ENCODE measurements around the gene ALKBH1.
"Not testable (repeated sequence)": the region's sequence is repeated elsewhere in the genome, so short reads cannot be mapped to it uniquely, and the experiment has no call there.

ALKBH1 gene

GRCh38 chr14:77667331-77667730 lies 40.5 kb downstream of the ALKBH1 start:
- Histone ChIP-seq H3K9me3 (ENCODE audit: insufficient read depth, low read depth, low read length) (no peaks in the 10 kb centered on the region), H3K27ac (ENCODE audit: low read depth, low read length) (no peak overlapping the region), H3K36me3 (ENCODE audit: insufficient read depth, low read length) (peaks cover 5% of the 10 kb centered on the region; the same call in 1 of the 2 replicates), H3K4me3 (ENCODE audit: low read length) (no peak overlapping the region), H3K27me3 (ENCODE audit: insufficient read depth, low read length) (no peaks in the 10 kb centered on the region), H3K4me1 (ENCODE audit: insufficient read depth, low read length) (peaks cover under 1% of the 10 kb centered on the region; the same call in 1 of the 2 replicates), H3K9ac (ENCODE audit: low read depth, low read length) (no peak overlapping the region)

- Histone ChIP-seq H3K36me3 (ENCODE audit: insufficient read depth, low read length) (no peaks in the 10 kb centered on the region), H3K27me3 (ENCODE audit: insufficient read depth, low read length) (no peaks in the 10 kb centered on the region), H3K27ac (ENCODE audit: low read depth, low read length) (no peak overlapping the region), H3K4me1 (ENCODE audit: insufficient read depth, low read length) (peaks cover 13% of the 10 kb centered on the region), H3K9ac (ENCODE audit: low read depth, low read length) (no peak overlapping the region), H3K4me3 (ENCODE audit: low read length) (no peak overlapping the region), H3K9me3 (ENCODE audit: insufficient read depth, low read depth, low read length) (no peaks in the 10 kb centered on the region)
- WGBS = 79% methylated on average over 6 of the region's 6 CpGs
These were observed 44.5 kb downstream of the ALKBH1 start for GRCh38 chr14:77663293-77663692.

- 56% methylated on average over 7 of the region's 9 CpGs for WGBS
- not testable (repeated sequence) for H3K36me3 ChIP-seq (ENCODE audit: insufficient read depth, low read length); H3K27ac ChIP-seq (ENCODE audit: low read depth, low read length); H3K4me3 ChIP-seq (ENCODE audit: low read length); H3K27me3 ChIP-seq (ENCODE audit: insufficient read depth, low read length); H3K9me3 ChIP-seq (ENCODE audit: insufficient read depth, low read depth, low read length); H3K9ac ChIP-seq (ENCODE audit: low read depth, low read length)
- H3K4me1 ChIP-seq (ENCODE audit: insufficient read depth, low read length) = peaks cover 13% of the 10 kb centered on the region; the same call in 1 of the 2 replicates
These were observed 46.3 kb downstream of the ALKBH1 start for GRCh38 chr14:77661562-77661961.

GRCh38 chr14:77660754-77661153 lies 47.1 kb downstream of the ALKBH1 start:
- WGBS = 91% methylated on average over 7 of the region's 7 CpGs
- no peaks in the 10 kb centered on the region for H3K9me3 ChIP-seq (ENCODE audit: insufficient read depth, low read depth, low read length)
- no peak overlapping the region for H3K9ac ChIP-seq (ENCODE audit: low read depth, low read length)
- H3K27me3 ChIP-seq (ENCODE audit: insufficient read depth, low read length) = no peaks in the 10 kb centered on the region
- no peak overlapping the region for H3K27ac ChIP-seq (ENCODE audit: low read depth, low read length)
- H3K4me3 ChIP-seq (ENCODE audit: low read length) = no peak overlapping the region
- peaks cover 13% of the 10 kb centered on the region; the same call in 1 of the 2 replicates for H3K4me1 ChIP-seq (ENCODE audit: insufficient read depth, low read length)
- no peaks in the 10 kb centered on the region for H3K36me3 ChIP-seq (ENCODE audit: insufficient read depth, low read length)

- 97% methylated on average over 2 of the region's 2 CpGs for WGBS
- H3K36me3 ChIP-seq (ENCODE audit: insufficient read depth, low read length) = no peaks in the 10 kb centered on the region
- no peak overlapping the region for H3K9ac ChIP-seq (ENCODE audit: low read depth, low read length)
- no peaks in the 10 kb centered on the region for H3K9me3 ChIP-seq (ENCODE audit: insufficient read depth, low read depth, low read length)
- H3K27ac ChIP-seq (ENCODE audit: low read depth, low read length) = no peak overlapping the region
- no peak overlapping the region for H3K4me3 ChIP-seq (ENCODE audit: low read length)
- no peaks in the 10 kb centered on the region for H3K27me3 ChIP-seq (ENCODE audit: insufficient read depth, low read length)
- peaks cover 13% of the 10 kb centered on the region; the same call in 1 of the 2 replicates for H3K4me1 ChIP-seq (ENCODE audit: insufficient read depth, low read length)
These were observed 48.0 kb downstream of the ALKBH1 start for GRCh38 chr14:77659831-77660230.

GRCh38 chr14:77657280-77657679 lies 50.5 kb downstream of the ALKBH1 start:
- no peaks in the 10 kb centered on the region for H3K27me3 ChIP-seq (ENCODE audit: insufficient read depth, low read length)
- H3K9me3 ChIP-seq (ENCODE audit: insufficient read depth, low read depth, low read length) = no peaks in the 10 kb centered on the region
- no peaks in the 10 kb centered on the region for H3K36me3 ChIP-seq (ENCODE audit: insufficient read depth, low read length)
- H3K9ac ChIP-seq (ENCODE audit: low read depth, low read length) = no peak overlapping the region
- H3K27ac ChIP-seq (ENCODE audit: low read depth, low read length) = no peak overlapping the region
- WGBS = 94% methylated on average over 5 of the region's 5 CpGs
- peaks cover 12% of the 10 kb centered on the region; the same call in 1 of the 2 replicates for H3K4me1 ChIP-seq (ENCODE audit: insufficient read depth, low read length)
- no peak overlapping the region for H3K4me3 ChIP-seq (ENCODE audit: low read length)

- Histone ChIP-seq H3K9me3 (ENCODE audit: insufficient read depth, low read depth, low read length) (no peaks in the 10 kb centered on the region), H3K27me3 (ENCODE audit: insufficient read depth, low read length) (no peaks in the 10 kb centered on the region), H3K27ac (ENCODE audit: low read depth, low read length) (no peak overlapping the region; the same call in 1 of the 2 replicates), H3K4me3 (ENCODE audit: low read length) (no peak overlapping the region), H3K36me3 (ENCODE audit: insufficient read depth, low read length) (no peaks in the 10 kb centered on the region), H3K4me1 (ENCODE audit: insufficient read depth, low read length) (no peaks in the 10 kb centered on the region), H3K9ac (ENCODE audit: low read depth, low read length) (no peak overlapping the region)
- 68% methylated on average over 11 of the region's 11 CpGs for WGBS
These were observed 53.8 kb downstream of the ALKBH1 start for GRCh38 chr14:77654001-77654441.

- no peaks in the 10 kb centered on the region for H3K36me3 ChIP-seq (ENCODE audit: insufficient read depth, low read length)
- no peak overlapping the region for H3K9ac ChIP-seq (ENCODE audit: low read depth, low read length)
- no peak overlapping the region for H3K4me3 ChIP-seq (ENCODE audit: low read length)
- H3K9me3 ChIP-seq (ENCODE audit: insufficient read depth, low read depth, low read length) = peaks cover 3% of the 10 kb centered on the region; the same call in 1 of the 2 replicates
- no peak overlapping the region for H3K27ac ChIP-seq (ENCODE audit: low read depth, low read length)
- 91% methylated on average over 3 of the region's 3 CpGs for WGBS
- H3K4me1 ChIP-seq (ENCODE audit: insufficient read depth, low read length) = no peaks in the 10 kb centered on the region
- H3K27me3 ChIP-seq (ENCODE audit: insufficient read depth, low read length) = no peaks in the 10 kb centered on the region
These were observed 58.5 kb downstream of the ALKBH1 start for GRCh38 chr14:77649326-77649725.

- H3K4me1 ChIP-seq (ENCODE audit: insufficient read depth, low read length) = no peaks in the 10 kb centered on the region
- H3K9me3 ChIP-seq (ENCODE audit: insufficient read depth, low read depth, low read length) = peaks cover 3% of the 10 kb centered on the region; the same call in 1 of the 2 replicates
- H3K27ac ChIP-seq (ENCODE audit: low read depth, low read length) = no peak overlapping the region
- H3K36me3 ChIP-seq (ENCODE audit: insufficient read depth, low read length) = no peaks in the 10 kb centered on the region
- no peak overlapping the region for H3K9ac ChIP-seq (ENCODE audit: low read depth, low read length)
- no peak overlapping the region for H3K4me3 ChIP-seq (ENCODE audit: low read length)
- 72% methylated on average over 2 of the region's 2 CpGs for WGBS
- no peaks in the 10 kb centered on the region for H3K27me3 ChIP-seq (ENCODE audit: insufficient read depth, low read length)
These were observed 59.2 kb downstream of the ALKBH1 start for GRCh38 chr14:77648520-77649200.

- H3K9ac ChIP-seq (ENCODE audit: low read depth, low read length) = no peak overlapping the region
- H3K4me3 ChIP-seq (ENCODE audit: low read length) = no peak overlapping the region
- H3K27me3 ChIP-seq (ENCODE audit: insufficient read depth, low read length) = no peaks in the 10 kb centered on the region
- H3K9me3 ChIP-seq (ENCODE audit: insufficient read depth, low read depth, low read length) = peaks cover 3% of the 10 kb centered on the region; the same call in 1 of the 2 replicates
- no peaks in the 10 kb centered on the region for H3K36me3 ChIP-seq (ENCODE audit: insufficient read depth, low read length)
- 96% methylated on average over 2 of the region's 2 CpGs for WGBS
- no peaks in the 10 kb centered on the region for H3K4me1 ChIP-seq (ENCODE audit: insufficient read depth, low read length)
- H3K27ac ChIP-seq (ENCODE audit: low read depth, low read length) = no peak overlapping the region
These were observed 60.0 kb downstream of the ALKBH1 start for GRCh38 chr14:77647853-77648252.

- WGBS = 93% methylated on average over 4 of the region's 4 CpGs
- Histone ChIP-seq H3K4me3 (ENCODE audit: low read length) (no peak overlapping the region), H3K27me3 (ENCODE audit: insufficient read depth, low read length) (no peaks in the 10 kb centered on the region)
These were observed 60.9 kb downstream of the ALKBH1 start for GRCh38 chr14:77646907-77647306.

More at GRCh38 chr14:77646907-77647306, 60.9 kb downstream of the ALKBH1 start:
- H3K9me3 ChIP-seq (ENCODE audit: insufficient read depth, low read depth, low read length) = peaks cover 3% of the 10 kb centered on the region; the same call in 1 of the 2 replicates
- H3K9ac ChIP-seq (ENCODE audit: low read depth, low read length) = no peak overlapping the region
- no peaks in the 10 kb centered on the region for H3K4me1 ChIP-seq (ENCODE audit: insufficient read depth, low read length)
- no peaks in the 10 kb centered on the region for H3K36me3 ChIP-seq (ENCODE audit: insufficient read depth, low read length)
- H3K27ac ChIP-seq (ENCODE audit: low read depth, low read length) = no peak overlapping the region
